ENCODE data around the gene PMM2. TPM values are rescaled to one million over a fixed set of nuclear protein-coding genes. Genes with fewer than 3 reads are reported as not detected.

Gene PMM2
- total RNA-seq (2022; extraction: Qiagen RNA extraction; ENCODE audit: low read depth) = 88.0 to 104 TPM (median 94.4 TPM) in 5 replicates

GRCh38 chr16:8797364-8798173 is at the start of gene PMM2, which contains the start of gene TMEM186:
Gene PMM2, plus strand, starts transcription at chr16:8797839. Its CDS starts 44 bp downstream, at chr16:8797883.
Gene TMEM186, minus strand, starts transcription at chr16:8797639. Its CDS starts 25 bp downstream, at chr16:8797614.

GRCh38 chr16:8868416-8869211 is 71.0 kb downstream of the PMM2 start, which contains the start of gene CARHSP1:
Gene CARHSP1, minus strand, starts transcription at chr16:8869006. Its CDS starts 9,678 bp downstream, at chr16:8859328.

GRCh38 chr16:8882041-8882617 is 84.5 kb downstream of the PMM2 start, which contains the start of gene LITAFD:
Gene LITAFD, plus strand, starts transcription at chr16:8882351. Its CDS starts 2,005 bp downstream, at chr16:8884356.

Other genes with a start within 250 kb of the PMM2 start
- not detected in 5 replicates for gene TMEM114, start 207.3 kb upstream of the PMM2 start, total RNA-seq (2022; extraction: Qiagen RNA extraction; ENCODE audit: low read depth)
- 22.4 to 26.6 TPM (median 25.5 TPM) in 5 replicates for gene METTL22, start 176.1 kb upstream of the PMM2 start, total RNA-seq (2022; extraction: Qiagen RNA extraction; ENCODE audit: low read depth)
- 0.18 to 0.52 TPM (median 0.39 TPM) in 5 replicates for gene ABAT, start 123.2 kb upstream of the PMM2 start, total RNA-seq (2022; extraction: Qiagen RNA extraction; ENCODE audit: low read depth)
- 11.9 to 14.9 TPM (median 14.0 TPM) in 5 replicates for gene TMEM186, start 200 bp upstream of the PMM2 start, total RNA-seq (2022; extraction: Qiagen RNA extraction; ENCODE audit: low read depth)
- 125 to 146 TPM (median 135 TPM) in 5 replicates for gene CARHSP1, start 71.2 kb downstream of the PMM2 start, total RNA-seq (2022; extraction: Qiagen RNA extraction; ENCODE audit: low read depth)
- not detected in 5 replicates for gene LITAFD, start 84.5 kb downstream of the PMM2 start, total RNA-seq (2022; extraction: Qiagen RNA extraction; ENCODE audit: low read depth)
- gene USP7, start 166.1 kb downstream of the PMM2 start, total RNA-seq (2022; extraction: Qiagen RNA extraction; ENCODE audit: low read depth) = 71.8 to 83.3 TPM (median 80.7 TPM) in 5 replicates